Hippocampal formation (tissue), 2 donors: ENCODE measurements around the gene TBC1D2.
"Not testable (repeated sequence)": the region's sequence is repeated elsewhere in the genome, so short reads cannot be mapped to it uniquely, and the experiment has no call there.

Source experiments
- DNase-seq, 2 donors: peaks; one replicate each; lab custom pipeline; 2025; lab: John Stamatoyannopoulos, UW

TBC1D2 gene

DNA sequence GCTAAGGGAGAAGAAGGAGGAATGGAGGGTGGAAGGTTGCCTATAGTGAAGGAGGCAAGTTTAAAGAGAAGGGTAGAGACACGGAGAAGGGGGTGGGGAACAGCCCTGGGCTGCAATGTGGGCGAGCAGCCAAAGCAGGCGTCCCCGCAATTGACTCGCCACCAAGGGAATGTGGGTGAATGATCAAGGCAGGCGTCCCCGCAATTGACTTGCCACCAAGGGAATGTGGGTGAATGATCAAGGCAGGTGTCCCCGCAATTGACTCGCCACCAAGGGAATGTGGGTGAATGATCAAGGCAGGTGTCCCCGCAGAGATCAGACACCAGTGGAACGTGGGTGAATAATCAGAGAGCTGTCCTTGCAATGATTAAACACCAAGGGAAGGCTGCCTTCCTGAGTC is 14.8 kb upstream of the TBC1D2 start:
- DNase-seq, result not testable (repeated sequence)

DNA sequence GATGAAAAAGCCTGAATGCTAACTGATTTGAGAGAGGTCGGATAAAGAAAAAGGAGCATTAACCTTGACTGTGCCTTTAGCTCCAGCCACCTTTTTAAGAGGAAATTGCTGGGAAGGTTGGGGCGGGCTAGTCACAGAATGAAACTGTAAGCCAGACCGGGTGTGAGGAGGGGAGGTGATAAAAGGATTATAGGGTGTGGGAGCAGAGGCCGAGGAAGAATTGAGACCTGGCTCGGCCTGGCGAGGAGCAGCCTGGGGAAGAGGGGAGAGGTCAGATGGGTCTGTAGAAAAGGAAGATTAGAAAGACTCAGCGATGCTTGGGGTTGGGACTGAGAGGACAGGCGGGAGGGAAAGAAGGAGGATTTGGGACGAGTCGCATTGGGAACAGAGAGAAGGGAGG is 14.2 kb upstream of the TBC1D2 start:
- not testable (repeated sequence) for DNase-seq

DNA sequence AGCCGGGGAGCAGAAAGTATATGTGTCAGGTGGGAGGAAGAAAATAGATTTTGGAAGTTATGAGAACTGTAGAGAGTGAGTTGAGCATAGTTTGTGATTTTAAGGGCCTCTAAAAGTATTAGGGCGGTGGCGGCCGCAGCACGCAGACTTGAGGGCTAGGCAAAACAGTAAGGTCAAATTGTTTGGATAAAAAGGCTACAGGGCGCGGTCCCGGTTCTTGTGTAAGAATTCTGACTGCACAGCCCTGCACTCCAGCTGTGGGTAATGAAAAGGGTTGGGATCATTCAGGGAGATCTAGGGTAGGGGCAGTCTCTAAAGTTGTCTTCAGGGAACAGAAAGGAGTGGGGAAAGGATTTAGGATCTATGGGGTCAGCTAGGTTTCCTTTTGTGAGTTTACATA is 12.1 kb upstream of the TBC1D2 start:
- not testable (repeated sequence) for DNase-seq

DNA sequence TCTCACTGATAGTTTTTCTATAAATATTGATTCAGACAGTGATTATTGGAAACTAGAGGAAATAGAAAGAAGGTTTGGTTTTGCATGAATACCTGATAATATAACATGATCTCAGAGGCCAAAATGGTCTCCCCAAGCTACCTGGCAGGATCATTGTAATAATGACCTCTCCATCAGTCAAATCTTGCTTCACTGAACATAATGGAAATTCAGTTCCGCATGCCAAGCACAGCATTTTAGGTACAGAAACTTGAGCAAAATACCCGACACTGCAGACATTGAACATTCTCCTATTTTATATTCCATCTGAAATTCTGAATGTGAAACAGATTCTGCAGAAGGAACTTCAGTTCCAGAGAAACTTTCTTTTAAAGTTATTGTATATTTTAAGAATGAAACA is 9.1 kb upstream of the TBC1D2 start:
- no peak for DNase-seq

DNA sequence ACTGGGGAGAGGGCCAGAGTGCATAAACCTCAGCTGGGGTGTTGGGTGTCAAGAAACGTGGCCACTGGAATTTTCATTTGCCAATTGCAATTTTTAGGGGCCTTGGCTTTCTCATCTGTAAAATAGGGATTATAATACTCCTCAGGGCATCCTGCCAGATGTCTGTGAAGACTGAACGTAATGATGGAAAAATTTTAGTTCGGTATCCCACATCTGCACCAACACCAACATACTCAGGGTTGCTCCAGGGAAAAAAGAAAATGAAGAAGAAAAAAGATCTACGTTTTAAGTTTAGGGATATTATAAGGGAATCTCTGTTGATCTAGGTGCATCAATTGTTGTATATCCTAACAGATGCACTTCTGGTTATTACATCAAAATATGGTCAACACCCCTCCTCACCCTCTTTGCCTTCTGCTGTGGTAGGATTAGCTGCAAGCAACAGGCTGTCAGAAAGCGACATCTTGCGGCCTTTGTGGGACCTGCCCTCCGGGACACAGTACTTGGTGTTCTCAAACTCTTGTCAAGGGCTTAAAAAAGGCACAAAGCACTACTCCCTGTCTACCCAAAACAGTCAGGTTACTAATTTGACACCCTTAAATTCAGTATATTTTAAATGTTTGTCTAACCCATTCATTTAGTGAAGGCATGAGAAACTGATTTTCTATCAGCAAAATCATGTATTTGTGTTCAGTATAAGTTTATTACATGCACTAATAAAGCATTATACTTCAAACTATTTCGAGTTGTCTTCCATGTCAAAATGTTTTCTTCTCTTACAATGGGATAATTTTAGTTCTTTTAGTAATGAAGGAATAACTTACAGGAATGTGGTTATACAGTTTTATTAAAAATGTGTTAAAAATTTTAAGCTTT is 8.3 kb upstream of the TBC1D2 start:
- peak; percentile 66 to 74 for DNase-seq

GRCh38 chr9:98263080-98263479 is 7.6 kb upstream of the TBC1D2 start:
- no peak for DNase-seq

DNA sequence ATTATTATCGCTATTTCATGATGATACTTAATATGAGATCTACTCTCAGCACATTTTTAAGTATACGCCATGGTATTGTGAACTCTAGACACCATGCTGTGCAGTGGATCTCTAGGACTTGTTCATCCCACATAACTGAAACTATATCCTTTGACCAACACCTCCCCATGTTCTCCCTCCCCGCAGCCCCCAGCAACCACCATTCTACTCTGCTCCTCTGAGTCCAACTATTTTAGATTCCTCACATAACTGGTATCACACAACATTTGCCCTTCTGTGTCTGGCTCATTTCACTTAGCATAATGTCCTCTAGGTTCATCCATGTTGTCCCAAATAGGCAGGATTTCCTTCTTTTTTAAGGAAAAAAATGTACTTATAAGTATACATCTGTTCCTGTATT is 6.6 kb upstream of the TBC1D2 start:
- no peak for DNase-seq

- DNase-seq, result no peak
Measured at GRCh38 chr9:98260635-98261034, 5.2 kb upstream of the TBC1D2 start.

GRCh38 chr9:98259791-98260190 is 4.3 kb upstream of the TBC1D2 start:
- DNase-seq, result no peak

GRCh38 chr9:98256756-98257155 is 1.3 kb upstream of the TBC1D2 start:
- DNase-seq, result no peak

GRCh38 chr9:98255061-98255577 is 330 bp downstream of the TBC1D2 start:
- no peak for DNase-seq

DNA sequence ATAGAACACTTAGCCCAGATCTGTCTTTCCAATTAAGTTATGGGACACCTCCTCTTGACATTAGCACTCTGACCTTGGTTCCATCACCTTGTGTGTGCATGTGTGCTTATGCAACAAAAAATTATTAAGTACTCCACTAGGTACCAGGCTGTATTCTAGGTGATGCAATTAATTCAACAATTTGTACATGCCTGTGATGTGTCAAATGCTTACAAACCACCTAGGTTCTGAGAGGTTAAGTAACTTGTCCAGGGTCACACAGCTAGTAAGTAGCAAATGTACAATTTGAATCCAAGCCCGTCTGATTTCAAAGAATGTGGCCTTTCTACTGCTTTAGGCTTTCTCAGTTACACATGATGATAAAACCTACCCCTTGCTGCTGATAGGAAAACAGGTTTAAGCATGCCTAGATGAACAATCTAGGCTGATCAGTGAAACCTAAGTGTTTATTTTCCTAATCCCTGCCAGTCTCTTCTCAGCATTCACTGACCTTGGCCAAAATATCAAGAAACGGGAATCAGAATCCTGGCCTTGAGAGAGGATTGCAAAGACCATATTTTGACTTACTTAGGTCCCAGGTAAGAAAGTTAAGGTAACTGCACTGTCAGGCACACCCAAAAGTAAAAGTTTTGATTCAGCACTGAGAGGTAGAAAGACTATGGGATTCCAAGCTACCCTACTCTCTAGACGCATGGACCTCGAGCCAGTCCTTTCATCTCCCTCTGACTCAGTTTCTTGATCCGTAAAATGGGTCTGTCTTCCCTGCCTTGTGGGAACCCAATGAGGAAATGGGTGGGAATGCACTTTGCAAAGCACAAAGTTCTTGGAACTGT is 1.0 kb downstream of the TBC1D2 start:
- no peak for DNase-seq

DNA sequence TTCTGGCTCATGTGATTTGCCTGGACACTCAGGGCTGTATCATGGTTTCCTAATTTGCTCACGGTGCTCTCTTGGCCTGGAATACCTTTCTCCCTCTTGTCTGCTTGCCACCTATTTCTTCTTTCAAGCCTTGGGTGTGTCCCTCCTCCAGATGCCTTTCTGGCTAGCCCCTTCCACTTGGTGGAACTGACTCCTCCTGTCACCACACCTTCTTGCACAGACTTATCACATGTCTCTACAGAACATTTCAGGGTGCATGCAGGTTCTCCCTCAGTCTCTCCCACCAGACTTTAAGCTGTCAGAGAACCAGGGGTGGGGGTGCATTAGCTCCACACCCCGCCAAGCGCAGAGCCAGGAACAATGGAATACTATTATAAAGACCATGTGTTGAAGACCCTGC is 1.9 kb downstream of the TBC1D2 start:
- no peak for DNase-seq

DNA sequence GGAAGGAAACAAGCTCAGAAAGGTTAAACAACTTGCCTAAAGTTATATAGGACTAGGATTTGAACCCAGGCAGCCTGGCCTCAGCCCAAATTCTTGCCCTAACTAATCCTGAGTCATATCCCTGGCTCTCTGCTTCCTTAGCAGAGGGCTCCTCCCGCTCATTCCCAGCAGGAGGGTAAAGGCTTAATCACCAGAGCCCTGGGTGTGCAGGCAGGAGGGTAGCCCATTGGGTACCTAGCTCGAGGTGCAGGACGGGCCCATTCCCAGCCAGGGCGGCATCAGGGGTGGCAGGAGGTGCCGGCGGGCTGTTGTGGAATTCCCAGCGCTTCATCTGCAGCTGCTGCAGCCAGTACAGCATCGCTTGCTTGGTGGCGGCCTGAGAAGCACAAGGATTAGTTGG is 3.9 kb downstream of the TBC1D2 start:
- no peak for DNase-seq

DNA sequence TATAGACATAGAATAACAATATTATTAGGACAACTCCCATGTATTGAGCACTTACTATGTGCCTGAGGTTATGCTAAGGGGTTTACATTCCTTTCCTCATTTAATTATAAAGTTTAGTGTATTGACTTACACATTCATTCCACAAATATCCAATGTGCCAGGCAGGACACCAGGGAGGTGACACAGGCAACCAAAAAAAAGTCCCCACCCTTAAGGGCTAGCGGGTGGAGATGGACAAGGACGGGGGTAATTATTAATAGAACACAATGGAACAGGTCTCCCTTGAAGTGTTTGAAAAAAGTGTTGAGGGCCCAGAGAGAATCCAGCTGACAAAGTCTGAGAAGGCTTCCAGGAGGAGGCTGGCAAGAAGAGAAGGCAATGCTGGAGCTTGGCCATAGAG is 5.7 kb downstream of the TBC1D2 start:
- no peak for DNase-seq

- DNase-seq, result no peak
Measured at GRCh38 chr9:98248737-98249474, 6.5 kb downstream of the TBC1D2 start.

- no peak for DNase-seq
Measured at GRCh38 chr9:98247831-98248657, 7.4 kb downstream of the TBC1D2 start.

DNA sequence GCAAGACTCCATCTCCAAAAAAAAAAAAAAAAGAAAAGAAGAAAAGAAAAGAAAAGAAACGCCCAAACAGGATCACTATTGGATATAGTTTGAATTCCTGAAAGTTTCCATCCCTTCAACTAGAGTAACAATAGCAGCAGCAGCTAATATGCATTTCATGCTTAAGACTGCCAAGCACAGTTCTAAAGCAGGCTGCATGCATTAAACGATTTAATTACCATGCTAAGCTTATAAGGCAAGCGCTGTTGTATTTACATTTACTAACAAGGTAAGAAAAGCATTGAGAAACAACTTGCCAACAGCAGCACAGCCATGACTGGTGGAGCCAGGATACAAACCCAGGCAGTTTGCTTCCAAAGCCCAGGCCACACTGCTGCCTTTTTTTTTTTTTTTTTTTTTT is 13.0 kb downstream of the TBC1D2 start:
- no peak for DNase-seq

DNA sequence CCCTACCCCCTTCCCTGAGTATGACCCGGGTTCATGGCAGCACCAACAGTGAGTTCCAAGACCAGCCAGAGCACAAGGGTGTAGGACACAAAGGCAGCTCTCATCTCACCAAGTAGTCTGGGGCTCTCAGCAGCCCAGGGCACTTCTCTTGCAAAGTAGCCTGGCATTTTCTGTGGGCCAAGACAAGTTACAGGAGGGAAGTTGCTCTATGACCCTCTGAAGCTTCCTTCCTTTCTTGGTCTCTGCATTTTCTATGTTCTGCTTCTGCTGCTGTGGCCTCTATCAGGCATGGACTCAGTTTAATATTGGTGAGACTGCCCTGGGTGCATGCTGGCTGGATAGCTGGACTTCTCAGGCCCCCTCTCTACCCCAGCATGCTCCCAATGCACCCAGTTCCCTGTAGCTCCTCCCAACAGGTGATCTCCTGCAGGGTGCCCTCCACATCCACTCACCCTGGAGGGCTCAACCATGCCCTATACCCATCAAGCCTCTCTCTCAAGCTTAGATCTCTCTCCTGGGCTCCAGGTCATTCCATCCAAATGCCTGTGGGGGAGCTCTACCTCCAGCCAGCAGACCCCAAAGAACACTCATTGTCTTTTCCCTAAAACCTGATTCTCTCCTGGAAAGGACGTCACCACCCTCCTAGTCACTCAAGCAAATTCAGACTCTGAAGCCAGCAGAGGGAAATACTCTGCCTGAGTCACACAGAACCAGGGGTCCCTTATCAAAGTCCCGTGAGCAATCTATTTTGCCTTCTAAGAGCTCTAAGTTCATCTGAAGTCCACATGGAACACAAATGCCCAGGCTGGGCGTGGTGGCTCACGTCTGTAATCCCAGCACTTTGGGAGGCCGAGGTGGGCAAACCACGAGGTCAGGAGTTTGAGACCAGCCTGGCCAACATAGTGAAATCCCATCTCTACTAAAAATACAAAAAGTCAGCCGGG is 13.8 kb downstream of the TBC1D2 start:
- no peak for DNase-seq

GRCh38 chr9:98240475-98240874 is 15.0 kb downstream of the TBC1D2 start:
- DNase-seq, result no peak
